ENCODE measurements around the gene MYO1H.

DNA sequence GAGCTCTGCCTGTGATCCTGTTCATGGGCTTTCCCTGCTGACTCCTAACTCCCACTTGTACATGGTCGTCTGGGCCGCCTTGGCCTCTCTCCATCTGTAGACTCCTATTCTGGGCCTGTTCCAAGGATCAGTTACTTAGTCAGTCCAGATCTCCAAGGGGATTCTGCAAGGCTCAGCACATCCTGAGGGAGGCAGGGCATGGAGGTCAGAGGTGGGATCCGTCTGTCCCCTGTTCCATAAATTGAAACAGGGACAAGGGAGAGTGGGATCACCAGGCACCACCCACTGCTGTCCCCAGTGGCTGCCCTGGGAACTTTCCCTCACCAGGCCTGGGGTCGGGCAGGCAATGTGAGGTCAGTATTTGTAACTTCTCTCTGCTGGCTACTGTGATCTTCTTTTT is 85.9 kb downstream of the MYO1H start:
- TF ChIP-seq EZH2phosphoT487 (IDR thresholded peaks at IDR 0.05; ENCODE audit: borderline replicate concordance) (no peak), ZNF274 (IDR thresholded peaks at IDR 0.05; ENCODE audit: low read depth, low read length) (no peak), POLR2AphosphoS5 (IDR thresholded peaks at IDR 0.05; ENCODE audit: low read depth, low read length) (no peak), ZFX (IDR thresholded peaks at IDR 0.05) (no peak), POLR2A (IDR thresholded peaks at IDR 0.05; ENCODE audit: borderline replicate concordance, extremely low read depth, insufficient read depth, insufficient read length) (no peak), RAD21 (IDR thresholded peaks at IDR 0.05; ENCODE audit: low read depth) (no peak), TCF7L2 (IDR thresholded peaks at IDR 0.05; ENCODE audit: borderline replicate concordance, extremely low read depth, insufficient read depth, insufficient read length) (no peak), EZH2 (IDR thresholded peaks at IDR 0.05) (no peak), EGR1 (IDR thresholded peaks at IDR 0.05; ENCODE audit: low read depth) (no peak)
- TF ChIP-seq, protein P1, sequence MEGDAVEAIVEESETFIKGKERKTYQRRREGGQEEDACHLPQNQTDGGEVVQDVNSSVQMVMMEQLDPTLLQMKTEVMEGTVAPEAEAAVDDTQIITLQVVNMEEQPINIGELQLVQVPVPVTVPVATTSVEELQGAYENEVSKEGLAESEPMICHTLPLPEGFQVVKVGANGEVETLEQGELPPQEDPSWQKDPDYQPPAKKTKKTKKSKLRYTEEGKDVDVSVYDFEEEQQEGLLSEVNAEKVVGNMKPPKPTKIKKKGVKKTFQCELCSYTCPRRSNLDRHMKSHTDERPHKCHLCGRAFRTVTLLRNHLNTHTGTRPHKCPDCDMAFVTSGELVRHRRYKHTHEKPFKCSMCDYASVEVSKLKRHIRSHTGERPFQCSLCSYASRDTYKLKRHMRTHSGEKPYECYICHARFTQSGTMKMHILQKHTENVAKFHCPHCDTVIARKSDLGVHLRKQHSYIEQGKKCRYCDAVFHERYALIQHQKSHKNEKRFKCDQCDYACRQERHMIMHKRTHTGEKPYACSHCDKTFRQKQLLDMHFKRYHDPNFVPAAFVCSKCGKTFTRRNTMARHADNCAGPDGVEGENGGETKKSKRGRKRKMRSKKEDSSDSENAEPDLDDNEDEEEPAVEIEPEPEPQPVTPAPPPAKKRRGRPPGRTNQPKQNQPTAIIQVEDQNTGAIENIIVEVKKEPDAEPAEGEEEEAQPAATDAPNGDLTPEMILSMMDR (IDR thresholded peaks at IDR 0.05 in 2 of 3, conservative IDR thresholded peaks at IDR 0.05 in 1 of 3; ENCODE audit: borderline replicate concordance in 1 of 3, insufficient read depth in 1 of 3, low read depth in 2 of 3, low read length in 2 of 3), result peak in 2 of 3 experiments; percentile 55 to 74; a peak in 4 of 6 replicates
- TF ChIP-seq, protein P2, sequence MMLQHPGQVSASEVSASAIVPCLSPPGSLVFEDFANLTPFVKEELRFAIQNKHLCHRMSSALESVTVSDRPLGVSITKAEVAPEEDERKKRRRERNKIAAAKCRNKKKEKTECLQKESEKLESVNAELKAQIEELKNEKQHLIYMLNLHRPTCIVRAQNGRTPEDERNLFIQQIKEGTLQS (IDR thresholded peaks at IDR 0.05), result no peak
- TF ChIP-seq, protein P3, sequence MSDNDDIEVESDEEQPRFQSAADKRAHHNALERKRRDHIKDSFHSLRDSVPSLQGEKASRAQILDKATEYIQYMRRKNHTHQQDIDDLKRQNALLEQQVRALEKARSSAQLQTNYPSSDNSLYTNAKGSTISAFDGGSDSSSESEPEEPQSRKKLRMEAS (IDR thresholded peaks at IDR 0.05), result no peak

All from HCT116 (cell line).